MCF 10A (cell line): ENCODE measurements around the gene GLB1L2. TPM values are rescaled to one million over a fixed set of nuclear protein-coding genes. Genes with fewer than 3 reads are reported as not detected.

Source experiments
- BruUV-seq: library from RNA; stranded (reverse); fragments of 400-500 nt; replicated peaks from 2 replicates; lab custom pipeline; 2021; lab: Mats Ljungman, UMichigan
- CTCF ChIA-PET: fragments of 300-600 bp; sonication (Branson Sonifier 250); formaldehyde crosslinking; extraction: SDS; loops from one replicate; lab custom pipeline; 2021; ENCODE audit warnings: antibody characterized with exemption, inconsistent platforms; lab: Yijun Ruan, JAX
- POLR2A ChIA-PET: fragments of 300-600, 350-650 bp; sonication (Branson Sonifier 250); formaldehyde crosslinking; extraction: SDS; loops from one replicate; lab custom pipeline; 2020; ENCODE audit warnings: antibody characterized with exemption, inconsistent platforms; lab: Yijun Ruan, JAX
- DNase-seq: peaks from one replicate; pipeline ENCODE4 v3.0.0-alpha.2; 2018; ENCODE audit not compliant: unreplicated experiment
- H3K27ac Mint-ChIP-seq: one replicate; pipeline ENCODE4 v1.8.0; 2022; ENCODE audit warnings: mild to moderate bottlenecking, low read depth, mixed read lengths; ENCODE audit not compliant: unreplicated experiment
- H3K27me3 Mint-ChIP-seq: one replicate; pipeline ENCODE4 v1.8.0; 2022; ENCODE audit warnings: mixed read lengths; ENCODE audit not compliant: insufficient read depth, unreplicated experiment
- H3K36me3 Mint-ChIP-seq: one replicate; pipeline ENCODE4 v1.8.0; 2022; ENCODE audit warnings: mild to moderate bottlenecking, moderate library complexity, mixed read lengths; ENCODE audit not compliant: insufficient read depth, unreplicated experiment
- H3K4me1 Mint-ChIP-seq: one replicate; pipeline ENCODE4 v1.8.0; 2022; ENCODE audit warnings: mixed read lengths; ENCODE audit not compliant: insufficient read depth, unreplicated experiment
- H3K4me3 Mint-ChIP-seq: one replicate; pipeline ENCODE4 v1.8.0; 2022; ENCODE audit warnings: mild to moderate bottlenecking, moderate library complexity, mixed read lengths; ENCODE audit not compliant: unreplicated experiment
- H3K9me3 Mint-ChIP-seq: one replicate; pipeline ENCODE4 v1.8.0; 2022; ENCODE audit warnings: mixed read lengths; ENCODE audit not compliant: unreplicated experiment
- CTCF ChIP-seq: fragments of 200-600 bp; IDR thresholded peaks from one replicate; pipeline ENCODE4 v1.8.0; 2022; ENCODE audit warnings: antibody characterized with exemption, mild to moderate bottlenecking; ENCODE audit not compliant: unreplicated experiment
- intact Hi-C: fragments of 100-400 bp; cut with micrococcal nuclease; formaldehyde crosslinking; loops from 2 replicates; pipeline ENCODE4 v1.14.1; 2022
- total RNA-seq: library from RNA; stranded (reverse); gene quantifications from 2 replicates; pipeline ENCODE4 v1.2.3, GENCODE V29; 2022

Gene GLB1L2
- total RNA-seq, 1 experiment from 2014 or later = 17.0 TPM

DNA sequence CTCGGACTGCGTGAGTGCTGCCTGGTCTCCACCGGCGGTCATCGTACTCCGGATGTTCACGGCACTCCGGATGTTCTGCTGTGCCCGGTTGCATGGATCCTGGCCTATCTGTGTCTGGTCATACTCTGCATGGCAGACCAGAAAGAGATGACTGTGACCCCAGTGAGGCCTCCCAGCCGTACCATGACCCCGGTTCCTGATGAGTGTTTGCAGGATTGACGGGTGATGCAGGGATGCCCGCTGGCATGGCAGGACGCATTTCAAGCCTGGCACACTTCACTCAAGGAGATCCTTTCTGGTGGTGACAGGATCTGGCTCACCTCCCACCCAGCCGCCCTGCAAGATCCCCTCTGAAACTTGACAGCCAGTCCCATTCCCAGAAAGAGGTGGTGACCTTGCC lies 6.3 kb downstream of the GLB1L2 start:
- H3K27ac Mint-ChIP-seq = peak overlapping the region; percentile 42
- CTCF ChIA-PET = no interaction called here
- BruUV-seq = no TSS peak
- intact Hi-C loops = no loop called here
- DNase-seq = no peak
- no peaks in the 10 kb centered on the region for H3K9me3 Mint-ChIP-seq
- POLR2A ChIA-PET = no interaction called here
- no peak overlapping the region for H3K4me3 Mint-ChIP-seq
- H3K27me3 Mint-ChIP-seq = no peaks in the 10 kb centered on the region
- H3K4me1 Mint-ChIP-seq = peaks cover 14% of the 10 kb centered on the region
- H3K36me3 Mint-ChIP-seq = peaks cover 14% of the 10 kb centered on the region
- no peak for TF ChIP-seq CTCF

DNA sequence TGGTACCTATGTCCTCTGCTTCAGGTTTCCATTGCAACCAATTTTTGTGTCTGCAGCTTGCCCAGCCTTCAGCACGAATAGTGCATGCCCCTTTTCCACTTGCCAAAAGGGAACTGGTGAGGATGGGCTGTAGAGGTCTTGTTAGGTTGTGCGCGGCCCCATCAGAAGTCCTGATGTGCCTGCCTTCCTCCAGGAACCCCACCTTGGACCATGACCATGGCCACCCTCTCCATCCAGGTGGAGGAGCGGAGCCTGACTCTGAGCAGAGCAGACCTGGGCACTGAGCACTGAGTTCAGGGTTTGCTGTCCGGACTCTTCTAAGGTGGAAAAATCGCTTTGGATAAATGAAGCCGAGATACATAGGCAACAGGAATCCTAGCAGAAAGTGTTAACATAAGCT lies 6.9 kb downstream of the GLB1L2 start:
- H3K27me3 Mint-ChIP-seq = no peaks in the 10 kb centered on the region
- ChIA-PET CTCF (no interaction called here), POLR2A (no interaction called here)
- no peak overlapping the region for H3K4me3 Mint-ChIP-seq
- no peaks in the 10 kb centered on the region for H3K9me3 Mint-ChIP-seq
- no peak for DNase-seq
- H3K4me1 Mint-ChIP-seq = peaks cover 9% of the 10 kb centered on the region
- no peak for TF ChIP-seq CTCF
- H3K27ac Mint-ChIP-seq = peak overlapping the region; percentile 42
- intact Hi-C loops = no loop called here
- H3K36me3 Mint-ChIP-seq = peaks cover 14% of the 10 kb centered on the region
- BruUV-seq = no TSS peak

DNA sequence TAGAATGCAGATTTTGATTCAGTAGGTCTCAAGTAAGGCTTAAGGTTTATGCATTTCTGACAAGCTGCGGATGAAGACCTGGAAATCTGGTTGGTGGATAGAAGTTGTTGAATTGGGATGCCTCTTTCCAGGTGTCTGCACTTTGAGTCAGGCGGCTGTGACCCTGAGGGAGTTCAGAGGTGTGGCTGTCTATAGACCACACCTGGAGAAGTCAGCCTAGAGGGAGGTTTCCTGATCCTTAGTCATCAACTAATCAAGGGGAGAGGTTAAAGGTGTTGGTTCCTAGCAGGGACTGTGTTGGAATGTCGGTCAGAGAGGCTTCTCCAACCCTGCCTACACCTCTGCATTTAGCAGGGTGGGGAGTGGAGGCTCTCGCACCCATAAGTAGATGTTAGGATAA lies 8.0 kb downstream of the GLB1L2 start:
- peaks cover 9% of the 10 kb centered on the region for H3K4me1 Mint-ChIP-seq
- H3K9me3 Mint-ChIP-seq = no peaks in the 10 kb centered on the region
- TF ChIP-seq CTCF = no peak
- peaks cover 14% of the 10 kb centered on the region for H3K36me3 Mint-ChIP-seq
- ChIA-PET POLR2A (no interaction called here), CTCF (interaction anchor here (0.8 kb wide), 1 partner anchor 61 kb away, joined by 3 read pairs; no protein-coding TSS in a partner anchor)
- no TSS peak for BruUV-seq
- DNase-seq = peak; percentile 21
- H3K4me3 Mint-ChIP-seq = no peak overlapping the region
- H3K27me3 Mint-ChIP-seq = no peaks in the 10 kb centered on the region
- intact Hi-C loops = no loop called here
- H3K27ac Mint-ChIP-seq = no peak overlapping the region

DNA sequence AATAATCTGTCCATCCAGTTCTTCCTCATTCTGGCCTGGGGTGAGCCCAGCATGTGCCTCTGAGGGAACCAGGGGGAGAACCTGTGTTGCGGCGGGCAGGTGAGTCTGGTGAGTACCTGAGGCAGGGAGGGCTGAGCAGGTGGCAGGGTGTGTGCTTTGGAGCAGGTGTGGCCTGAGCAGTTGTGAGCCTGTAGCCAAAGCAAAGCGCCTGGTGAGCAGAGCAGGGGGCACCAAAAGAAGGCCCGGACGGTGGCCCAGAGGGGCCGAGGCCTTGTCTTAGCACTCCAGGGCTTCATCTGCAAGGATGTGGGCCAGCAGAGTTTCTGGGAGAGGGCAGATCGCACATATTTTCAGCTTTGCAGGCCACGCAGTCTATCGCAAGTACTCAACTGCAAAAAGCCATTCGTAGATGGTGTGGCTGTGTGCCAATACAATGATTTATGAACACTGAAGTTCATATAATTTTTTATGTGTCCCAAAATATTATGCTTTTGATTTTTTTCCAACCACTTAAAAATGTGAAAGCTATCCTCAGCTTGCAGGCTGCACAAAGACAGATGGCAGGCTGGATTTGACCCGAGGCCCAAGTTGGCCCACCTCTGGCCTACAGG lies 8.7 kb downstream of the GLB1L2 start:
- CTCF ChIA-PET = no interaction called here
- Mint-ChIP-seq H3K9me3 (no peaks in the 10 kb centered on the region), H3K36me3 (peaks cover 10% of the 10 kb centered on the region), H3K27ac (no peak overlapping the region), H3K27me3 (no peaks in the 10 kb centered on the region), H3K4me1 (peaks cover 9% of the 10 kb centered on the region), H3K4me3 (no peak overlapping the region)
- no peak for DNase-seq
- POLR2A ChIA-PET = no interaction called here
- no TSS peak for BruUV-seq
- intact Hi-C loops = no loop called here
- TF ChIP-seq CTCF = no peak
